Measurements from ENCODE around the gene SHMT1.
"Not testable (repeated sequence)": the region's sequence is repeated elsewhere in the genome, so short reads cannot be mapped to it uniquely, and the experiment has no call there.

Gene SHMT1

DNA sequence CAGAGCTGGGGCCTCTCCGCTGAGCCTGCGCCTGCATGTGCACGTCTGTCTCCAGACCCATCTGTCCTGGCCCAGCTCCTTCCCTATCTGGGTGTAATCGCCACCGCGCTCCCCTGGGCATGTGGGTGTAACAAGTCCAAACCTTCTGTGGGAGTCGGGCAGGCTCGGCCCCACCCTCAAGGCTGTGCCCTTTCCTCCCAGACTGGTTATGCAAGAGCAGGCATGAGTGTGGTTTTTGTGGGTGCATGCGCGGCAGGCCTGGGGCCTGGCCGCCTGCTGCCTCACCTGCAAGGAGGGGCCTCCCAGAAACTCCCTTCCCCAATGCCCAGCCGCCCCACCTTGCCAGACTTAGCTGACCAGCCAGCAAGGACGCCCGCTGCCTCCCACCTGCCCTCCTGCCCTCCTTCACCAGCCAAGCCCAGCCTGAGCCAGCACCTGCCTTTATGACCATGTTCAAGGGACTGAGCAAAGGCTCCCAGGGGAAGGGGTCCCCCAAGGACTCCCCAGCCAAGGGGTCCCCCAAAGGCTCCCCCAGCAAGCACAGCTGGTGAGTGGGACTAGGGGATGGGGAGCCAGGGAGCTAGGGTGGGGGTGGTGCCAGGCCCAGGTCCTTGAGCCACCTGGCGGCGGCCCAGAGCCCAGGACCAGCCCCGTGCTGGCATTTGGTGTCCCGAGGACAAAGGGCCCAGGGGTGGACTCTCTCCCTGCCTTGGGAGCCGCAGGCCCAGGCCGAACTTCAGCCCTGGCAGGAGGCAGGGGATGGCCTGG, 14.3 kb upstream of the SHMT1 start, which contains the start of gene EVPLL:
Gene EVPLL (plus strand): TSS at position 342 of the 768 bp plus-strand sequence. CDS start 3,160 bp downstream, outside the sequence.
- no peak for DNase-seq

DNA sequence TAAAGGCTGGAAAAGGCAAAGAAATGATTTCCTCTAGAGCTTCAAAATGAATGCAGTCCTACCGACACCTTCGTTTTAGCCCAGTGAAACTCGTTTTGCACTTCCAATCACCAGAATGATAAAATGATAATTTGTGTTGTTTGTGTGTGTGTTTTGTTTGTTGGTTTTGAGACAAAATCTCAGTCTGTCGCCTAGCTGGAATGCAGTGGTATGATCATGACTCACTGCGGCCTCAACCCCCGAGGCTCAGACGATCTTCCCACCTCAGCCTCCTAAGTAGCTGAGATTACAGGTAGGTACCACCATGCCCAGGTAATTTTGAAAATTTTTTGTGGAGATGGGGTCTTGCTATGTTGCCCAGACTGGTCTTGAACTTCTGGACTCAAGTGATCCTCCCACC, 10.9 kb upstream of the SHMT1 start:
- no peak for DNase-seq

DNA sequence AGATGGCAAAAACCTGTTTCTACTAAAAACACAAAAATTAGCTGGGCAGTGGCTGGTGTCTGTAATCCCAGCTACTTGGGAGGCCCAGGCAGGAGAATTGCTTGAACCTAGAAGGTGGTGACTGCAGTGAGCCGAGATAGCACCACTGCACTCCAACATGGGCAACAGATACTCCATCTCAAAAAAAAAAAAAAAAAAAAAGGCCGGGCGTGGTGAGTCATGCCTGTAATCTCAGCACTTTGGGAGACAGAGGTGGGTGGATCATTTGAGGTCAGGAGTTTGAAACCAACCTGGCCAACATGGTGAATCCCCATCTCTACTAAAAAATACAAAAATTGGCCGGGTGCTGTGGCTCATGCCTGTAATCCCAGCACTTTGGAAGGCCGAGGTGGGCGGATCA, 9.8 kb upstream of the SHMT1 start:
- DNase-seq, result not testable (repeated sequence)

DNA sequence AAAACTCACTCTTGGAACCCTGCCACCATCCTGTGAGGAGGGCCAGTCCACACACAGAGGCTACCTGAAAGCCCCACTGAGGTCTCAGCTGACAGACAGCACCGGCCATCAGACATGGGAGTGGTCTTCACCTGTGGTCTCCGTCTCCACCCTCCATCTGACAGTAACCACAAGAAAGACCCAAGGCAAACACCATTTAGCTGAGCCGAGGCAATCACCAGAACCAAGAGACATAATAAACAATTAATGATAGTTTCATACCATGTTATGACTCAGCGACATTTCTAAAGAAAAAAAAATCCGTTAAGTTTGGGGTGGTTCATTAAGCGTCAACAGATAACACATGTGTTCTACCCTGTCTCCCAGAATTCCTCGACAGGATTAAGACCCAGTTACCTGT, 8.1 kb upstream of the SHMT1 start:
- no peak for DNase-seq

DNA sequence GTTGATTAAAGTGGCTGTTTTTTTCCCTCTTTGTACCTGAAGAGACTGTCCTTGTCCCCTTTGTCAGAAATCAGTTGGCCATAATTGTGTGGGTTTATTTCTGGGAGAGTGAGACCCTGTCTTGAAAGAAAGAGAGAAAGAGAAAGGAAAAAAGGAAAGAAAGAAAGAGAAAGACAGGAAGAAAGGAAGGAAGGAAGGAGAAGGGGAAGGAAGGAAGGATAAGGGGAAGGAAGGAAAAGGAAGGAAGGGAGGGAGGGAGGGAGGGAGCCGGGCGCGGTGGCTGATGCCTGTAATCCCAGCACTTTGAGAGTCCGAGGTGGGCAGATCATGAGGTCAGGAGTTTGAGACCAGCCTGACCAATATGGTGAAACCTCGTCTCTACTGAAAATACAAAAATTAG, 7.4 kb upstream of the SHMT1 start:
- DNase-seq, result no peak

DNA sequence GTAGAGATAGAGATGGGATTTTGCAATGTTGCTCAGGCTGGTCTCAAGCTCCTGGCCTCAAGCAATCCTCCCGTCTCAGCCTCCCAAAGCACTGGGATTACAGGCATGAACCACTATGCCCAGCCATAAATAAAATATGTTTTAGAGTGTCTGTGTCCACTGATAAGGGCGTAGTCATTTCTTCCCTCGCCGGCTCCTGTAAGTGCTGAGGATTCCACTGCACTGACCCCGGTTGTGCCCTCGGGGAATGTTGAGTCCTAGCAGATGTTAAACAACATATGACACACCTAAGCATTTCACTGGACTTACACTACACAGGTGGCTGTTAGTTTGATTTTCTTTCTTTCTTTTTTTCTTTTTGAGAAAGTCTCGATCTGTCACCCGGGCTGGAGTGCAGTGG, 5.6 kb upstream of the SHMT1 start:
- no peak for DNase-seq

DNA sequence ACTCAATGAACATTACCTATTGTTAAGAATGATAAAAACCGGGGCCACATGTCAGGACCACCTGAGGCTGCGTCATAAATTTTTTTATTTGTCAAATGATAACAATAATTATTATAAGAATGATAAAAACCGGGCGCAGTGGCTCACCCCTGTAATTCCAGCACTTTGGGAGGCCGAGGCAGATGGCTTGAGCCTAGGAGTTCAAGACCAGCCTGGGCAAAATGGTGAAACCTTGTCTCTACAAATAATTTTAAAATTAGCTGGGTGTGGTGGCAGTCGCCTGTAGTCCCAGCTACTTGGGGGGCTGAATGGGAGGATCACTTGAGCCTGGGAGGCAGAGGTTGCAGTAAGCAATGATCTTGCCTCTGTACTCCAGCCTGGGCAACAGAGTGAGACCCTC, 816 bp upstream of the SHMT1 start:
- DNase-seq, result no peak

DNA sequence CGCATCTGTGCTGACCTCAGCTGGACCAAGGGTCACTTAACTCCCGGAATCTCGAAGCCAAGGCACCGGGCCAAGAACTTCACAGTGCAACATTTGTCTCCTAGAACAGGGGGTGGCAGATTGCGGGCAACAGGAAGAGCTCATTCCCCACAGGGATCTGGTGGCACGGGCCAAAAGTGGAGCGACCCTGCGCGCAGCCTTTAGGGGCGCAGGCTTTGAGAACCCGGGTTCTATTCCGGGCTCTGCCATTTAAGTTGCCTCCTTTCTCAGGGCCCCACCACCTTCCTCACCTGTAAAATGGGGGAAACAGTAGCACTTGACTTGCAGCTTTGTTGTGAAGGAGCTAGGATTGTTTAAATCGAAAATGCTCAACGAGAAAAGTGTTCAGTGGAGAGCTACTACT, 651 bp downstream of the SHMT1 start:
- no peak for DNase-seq

DNA sequence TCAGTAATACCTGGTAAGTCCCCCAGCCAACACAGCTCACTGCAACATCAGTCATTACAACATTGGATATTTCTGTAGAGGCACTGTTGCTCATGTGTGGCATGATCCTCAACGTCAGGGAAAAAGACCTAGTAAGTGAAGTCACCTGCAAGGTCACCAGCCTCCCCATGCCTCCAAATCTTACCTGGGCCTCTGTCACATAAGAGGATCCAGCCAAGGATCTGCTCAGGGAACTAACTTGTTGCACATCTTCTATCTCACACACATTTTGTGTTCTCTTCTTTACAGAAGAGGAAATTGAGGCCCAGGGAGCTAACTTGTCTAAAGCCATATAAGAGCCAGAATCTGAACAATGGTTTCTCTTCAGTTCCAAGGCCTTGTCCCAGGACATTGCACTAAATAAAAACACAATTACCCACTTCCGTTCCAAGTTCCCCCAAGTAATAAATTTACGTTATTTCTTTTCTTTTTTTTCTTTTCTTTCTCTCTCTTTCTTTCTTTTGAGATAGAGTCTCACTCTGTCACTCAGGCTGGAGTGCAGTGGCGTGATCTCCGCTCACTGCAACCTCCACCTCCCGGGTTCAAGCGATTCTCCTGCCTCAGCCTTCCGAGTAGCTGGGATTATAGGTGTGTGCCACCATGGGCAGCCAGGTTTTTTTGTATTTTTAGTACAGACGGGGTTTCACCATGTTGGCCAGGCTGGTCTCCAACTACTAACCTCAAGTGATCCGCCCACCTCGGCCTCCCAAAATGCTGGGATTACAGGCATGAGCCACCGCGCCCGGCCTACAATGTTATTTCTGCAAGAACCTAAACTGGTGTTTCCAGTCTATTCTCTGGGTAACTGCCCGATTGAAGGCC, 1.3 kb downstream of the SHMT1 start:
- DNase-seq, result no peak

DNA sequence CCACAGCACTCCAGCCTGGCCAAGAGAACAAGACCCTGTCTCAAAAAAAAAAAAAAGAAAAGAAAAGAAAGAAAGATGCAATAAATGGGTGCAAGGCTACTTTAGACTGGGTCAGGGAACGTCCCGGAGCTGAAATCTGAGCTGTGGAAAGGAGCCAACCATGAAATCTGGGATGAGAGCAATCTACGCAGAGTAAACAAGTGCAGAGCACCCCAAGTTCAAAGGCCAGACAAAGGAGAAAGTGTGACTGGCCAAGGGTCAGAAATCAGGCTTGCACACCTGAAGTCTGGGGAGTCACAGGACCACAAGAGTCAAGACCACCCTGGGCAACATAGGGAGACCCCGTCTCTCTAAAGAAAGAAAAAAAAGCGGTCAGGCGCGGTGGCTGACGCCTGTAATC, 2.8 kb downstream of the SHMT1 start:
- no peak for DNase-seq

DNA sequence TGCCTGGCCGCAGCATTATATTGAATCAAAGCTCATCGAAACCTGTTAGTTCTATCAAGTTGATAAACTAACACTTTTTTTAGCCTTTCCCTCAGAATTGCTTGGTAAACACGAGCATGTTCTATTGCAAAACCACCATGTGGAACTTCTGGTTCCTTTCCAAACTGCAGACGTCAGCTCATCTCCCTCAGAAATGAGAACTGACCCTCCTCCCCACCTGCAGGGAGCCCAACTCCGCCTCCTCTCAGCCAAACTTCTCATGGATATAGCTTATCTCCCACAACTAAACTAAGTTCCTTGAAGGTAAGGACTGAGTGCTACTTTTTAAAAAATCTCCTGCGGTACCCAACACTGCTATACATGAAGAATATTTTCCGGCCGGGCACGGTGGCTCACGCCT, 6.7 kb downstream of the SHMT1 start:
- DNase-seq, result peak; percentile 30

DNA sequence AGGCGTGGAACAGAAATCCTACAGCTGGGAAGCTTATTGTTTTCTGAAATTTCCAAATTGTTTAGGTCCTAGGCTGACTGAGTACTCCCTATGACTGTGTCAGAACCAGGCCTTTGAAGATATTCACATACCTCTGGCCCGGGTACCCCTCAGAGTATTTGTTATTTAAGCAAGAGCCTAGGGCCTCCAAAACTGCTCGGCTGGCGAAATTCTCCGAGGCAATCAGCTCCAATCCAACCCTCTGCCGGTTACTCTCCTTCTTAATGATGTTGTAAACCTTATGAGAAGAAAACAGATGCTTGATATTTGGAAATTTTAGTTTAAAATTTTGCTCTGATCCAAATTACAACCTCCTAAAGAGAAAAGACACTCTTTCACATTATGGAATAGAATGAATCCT, 9.8 kb downstream of the SHMT1 start:
- DNase-seq, result no peak

DNA sequence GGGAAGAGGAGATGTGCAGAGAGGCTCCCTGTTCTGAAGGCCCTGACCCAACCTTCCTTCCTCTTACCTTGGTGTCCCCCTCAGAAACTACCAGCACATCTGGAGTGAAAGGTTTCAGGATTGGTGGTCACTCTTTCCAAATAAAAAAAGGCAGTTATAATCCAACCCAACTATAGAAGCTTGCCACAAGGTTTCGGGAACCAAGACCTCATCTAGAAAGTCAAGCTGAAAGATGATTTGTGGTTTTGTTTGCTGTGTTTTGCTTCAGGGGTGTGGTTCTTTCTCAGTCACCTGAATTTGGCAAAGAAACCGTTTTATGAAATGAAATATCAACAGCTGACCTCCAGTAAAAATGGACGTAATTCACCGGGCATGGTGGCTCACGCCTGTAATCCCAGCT, 19.3 kb downstream of the SHMT1 start:
- DNase-seq, result no peak

DNA sequence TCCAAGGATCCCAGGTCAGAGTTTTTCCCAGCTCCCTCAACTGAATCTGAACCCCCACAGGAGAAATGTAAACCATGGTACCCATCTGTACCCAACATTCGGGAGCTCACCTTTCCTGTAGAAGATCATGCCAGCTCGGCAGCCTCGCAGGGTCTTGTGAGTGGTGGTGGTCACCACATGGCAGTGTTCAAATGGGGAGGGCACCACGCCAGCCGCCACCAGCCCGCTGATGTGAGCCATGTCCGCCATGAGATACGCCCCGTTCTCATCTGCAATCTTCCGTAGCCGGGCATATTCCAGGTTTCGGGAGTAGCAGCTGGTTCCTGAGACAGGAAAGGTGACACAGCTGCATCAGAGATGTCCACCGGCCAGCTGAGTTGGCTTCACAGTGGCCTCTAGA, 23.4 kb downstream of the SHMT1 start:
- DNase-seq, result no peak

DNA sequence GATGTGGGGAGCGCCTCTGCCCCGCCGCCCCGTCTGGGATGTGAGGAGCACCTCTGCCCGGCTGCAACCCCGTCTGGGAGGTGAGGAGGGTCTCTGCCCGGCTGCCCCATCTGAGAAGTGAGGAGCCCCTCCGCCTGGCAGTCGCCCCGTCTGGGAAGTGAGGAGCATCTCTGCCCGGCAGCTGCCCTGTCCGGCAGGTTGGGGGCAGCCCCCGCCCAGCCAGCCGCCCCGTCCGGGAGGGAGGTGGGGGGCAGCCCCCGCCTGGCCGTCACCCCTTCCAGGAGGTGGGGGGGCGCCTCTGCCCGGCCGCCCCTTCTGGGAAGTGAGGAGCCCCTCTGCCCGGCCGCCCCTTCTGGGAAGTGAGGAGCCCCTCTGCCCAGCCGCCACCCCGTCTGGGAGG, 25.2 kb downstream of the SHMT1 start:
- DNase-seq, result not testable (repeated sequence)

DNA sequence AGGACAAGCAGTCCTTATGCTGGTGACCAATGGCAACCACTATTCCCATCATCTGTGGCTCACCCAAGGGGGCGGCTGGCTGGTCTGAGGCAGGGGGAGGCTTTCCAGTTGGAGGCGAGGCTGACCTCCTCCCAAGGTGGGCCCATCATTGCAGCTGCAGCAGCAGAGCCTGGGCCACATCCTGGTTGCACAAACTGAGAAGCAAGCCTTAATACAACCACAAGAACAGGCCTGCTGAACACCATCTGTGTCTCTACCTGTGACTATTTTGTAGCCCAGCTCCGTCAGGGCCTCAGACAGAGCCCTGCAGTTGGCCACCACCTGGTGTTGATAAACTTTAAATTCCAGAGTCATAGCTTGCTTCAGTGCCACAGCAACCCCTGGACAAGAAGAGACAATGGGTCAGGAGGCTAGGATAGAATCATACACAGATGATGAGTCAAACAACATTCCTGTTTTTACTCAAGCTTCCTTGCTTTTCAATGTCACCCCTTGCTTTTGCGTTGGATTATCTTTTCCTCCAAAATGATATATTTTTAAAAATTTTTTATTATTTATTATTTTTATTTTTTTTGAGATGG, 30.4 kb downstream of the SHMT1 start:
- no peak for DNase-seq

DNA sequence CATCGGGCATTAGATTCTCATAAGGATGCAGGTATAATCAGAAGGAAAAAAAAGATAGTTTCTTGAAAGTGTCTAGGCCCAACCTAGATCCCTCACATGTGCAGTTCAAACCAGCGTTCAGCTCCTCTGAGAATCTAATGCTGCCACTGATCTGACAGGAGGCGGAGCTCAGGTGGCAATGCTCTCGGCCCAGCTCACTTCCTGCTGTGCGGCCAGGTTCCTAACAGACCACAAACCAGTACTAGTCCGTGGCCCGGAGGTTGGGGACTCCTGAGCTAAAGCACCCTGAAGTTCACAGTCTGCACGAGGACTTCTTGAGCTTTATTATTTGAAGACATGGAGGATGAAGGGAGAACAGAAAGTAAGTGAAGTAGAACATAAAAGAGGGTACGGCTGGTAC, 31.5 kb downstream of the SHMT1 start:
- DNase-seq, result no peak

DNA sequence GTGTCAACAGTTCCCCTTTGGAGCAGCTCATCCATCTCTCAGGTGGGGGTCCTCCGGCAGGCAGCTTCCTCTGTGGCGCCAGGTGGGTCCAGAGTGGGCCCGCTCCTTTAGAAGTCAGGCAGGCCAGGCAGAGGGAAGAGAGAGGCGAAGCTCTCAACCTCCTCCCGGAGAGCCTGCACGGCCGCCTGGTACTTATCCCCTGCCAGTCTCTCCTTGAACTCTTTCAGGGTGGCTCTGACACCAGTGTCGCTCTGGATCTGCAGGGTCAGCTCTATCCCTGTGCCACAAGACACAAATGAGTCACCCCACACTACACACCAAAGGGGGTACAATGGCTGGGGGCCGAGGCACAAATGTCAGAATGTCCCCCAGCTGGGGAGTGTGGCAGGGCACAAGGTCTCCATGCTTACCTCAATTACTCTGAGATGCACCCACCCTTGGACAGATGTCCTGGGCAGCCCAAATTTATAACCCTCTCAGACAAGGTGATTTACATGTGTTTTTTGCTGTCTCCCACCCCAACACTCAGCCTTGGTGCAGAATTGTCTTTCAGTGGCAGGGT, 34.6 kb downstream of the SHMT1 start:
- no peak for DNase-seq

DNA sequence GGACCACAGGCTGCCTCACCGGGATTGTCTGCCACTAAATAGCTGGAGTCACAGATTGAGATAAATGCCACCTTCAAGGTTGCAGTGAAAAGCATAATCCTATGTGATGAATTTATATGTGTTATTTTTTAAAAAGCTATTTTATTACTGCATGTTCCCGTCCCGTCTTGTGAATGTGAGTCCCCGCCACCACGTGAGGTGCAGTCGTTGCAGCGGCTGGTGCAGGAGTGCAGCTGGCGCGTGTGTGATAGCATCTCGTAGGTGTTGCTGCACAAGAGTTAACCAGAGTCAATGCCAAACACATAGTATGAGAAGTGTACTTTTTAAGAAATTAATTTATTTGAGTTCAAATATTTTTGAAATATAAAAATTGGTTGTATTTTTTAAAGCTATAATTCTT, 35.8 kb downstream of the SHMT1 start:
- DNase-seq, result no peak

DNA sequence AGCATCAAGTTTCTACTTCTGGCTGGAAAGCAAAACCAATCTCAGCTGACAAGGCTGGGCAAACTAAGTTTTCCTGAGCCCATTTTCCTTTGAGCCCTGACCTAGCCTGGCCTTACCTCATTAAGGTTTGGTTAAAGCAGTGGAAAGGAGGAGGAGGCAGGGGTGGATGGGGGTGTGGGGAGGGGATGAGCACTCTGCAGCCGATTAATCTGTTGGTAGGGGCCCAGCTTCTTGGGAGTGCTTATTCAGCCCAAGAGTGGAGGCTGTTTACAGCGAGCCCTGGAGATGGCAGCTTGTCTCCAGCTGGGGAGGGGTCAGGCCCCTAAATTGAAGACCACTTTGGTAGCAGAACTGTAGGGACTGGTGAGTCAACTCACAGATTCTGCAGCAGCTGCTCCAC, 36.3 kb downstream of the SHMT1 start:
- no peak for DNase-seq

DNA sequence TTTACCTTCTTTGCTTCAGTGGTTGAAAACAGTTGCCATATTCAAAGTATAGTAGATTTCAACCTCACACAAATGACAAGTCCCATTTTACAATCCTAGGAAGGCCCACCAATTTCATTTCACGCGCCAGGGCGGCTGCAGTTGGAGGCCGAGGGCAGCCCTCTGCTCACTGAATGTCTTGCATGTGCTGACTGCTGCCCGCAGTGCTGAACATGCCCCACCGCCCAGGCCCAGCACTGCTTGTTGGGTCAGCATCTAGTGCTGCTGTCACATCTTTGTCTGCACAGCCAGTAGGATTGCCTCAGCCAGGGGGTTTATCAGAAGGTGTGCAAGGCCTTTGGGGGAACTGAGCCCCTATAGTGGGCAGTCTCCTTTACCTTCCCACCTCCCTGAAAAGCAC, 36.8 kb downstream of the SHMT1 start:
- DNase-seq, result no peak

DNA sequence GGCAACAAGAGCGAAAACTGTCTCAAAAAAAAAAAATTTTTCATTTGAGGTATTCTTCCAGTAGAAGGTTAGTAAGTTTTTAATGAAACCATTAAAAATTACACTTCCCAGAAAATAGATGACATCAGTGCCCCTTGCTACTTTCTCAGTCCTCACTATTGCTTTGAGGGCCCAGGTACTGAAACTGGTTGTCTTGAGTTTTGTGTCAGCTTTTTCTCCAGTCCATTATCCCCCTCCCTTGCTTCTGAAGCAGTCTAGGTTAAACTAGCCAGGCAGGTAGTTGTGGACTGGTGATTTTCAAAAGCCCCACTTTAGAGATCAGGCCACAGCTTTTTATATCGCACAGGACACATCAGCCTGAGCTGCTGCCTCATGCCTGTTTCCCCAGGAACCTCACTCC, 37.3 kb downstream of the SHMT1 start:
- no peak for DNase-seq

Measured in fibroblast of upper back skin (primary cell).